GM18502 (cell line): Measurements from ENCODE around the gene GGTA1.
A peak's percentile ranks its signal among the peaks of the same experiment; 100 is the strongest.

Experiments
- ATAC-seq: cut with Tn5 transposase; IDR thresholded peaks from one replicate; pipeline ENCODE4 v1.9.1; 2021; ENCODE audit warnings: mild to moderate bottlenecking; ENCODE audit not compliant: unreplicated experiment, poor library complexity

Gene GGTA1

DNA sequence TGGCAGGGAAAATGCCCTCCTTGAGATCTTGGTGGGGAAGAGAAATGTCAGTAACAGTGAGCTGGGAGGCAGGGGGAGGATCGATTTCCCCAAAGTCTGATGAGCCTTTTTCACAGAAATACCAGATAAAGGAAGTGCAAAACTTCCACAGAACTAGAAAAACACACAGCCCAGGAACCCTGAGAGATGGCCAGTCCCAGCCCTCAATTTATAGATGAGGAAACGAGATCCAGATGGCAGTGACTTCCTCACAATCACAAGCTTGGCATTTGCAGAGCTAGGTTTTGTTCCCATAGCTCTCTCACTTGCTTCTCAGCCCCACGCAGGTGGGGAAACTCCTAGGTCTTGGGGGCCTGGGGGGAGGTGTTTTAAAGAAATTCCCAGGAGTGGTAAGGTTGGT lies 3.8 kb upstream of the GGTA1 start:
- no peak for ATAC-seq

DNA sequence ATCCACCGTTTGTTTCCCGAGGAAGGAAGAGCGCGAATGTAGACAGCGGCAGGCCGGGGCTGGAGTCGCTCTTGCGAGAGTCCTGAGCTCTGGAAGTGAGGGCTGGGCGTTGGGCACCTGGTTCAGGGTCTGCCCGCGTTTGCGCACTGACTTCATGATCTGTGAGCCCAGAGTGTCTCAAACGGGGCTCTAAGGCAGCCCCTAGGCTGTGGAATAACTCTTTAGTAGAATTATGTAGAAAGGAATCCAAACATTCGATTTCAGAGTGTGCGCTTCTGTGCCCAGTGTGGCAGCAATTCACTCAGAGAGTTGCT lies 478 bp upstream of the GGTA1 start:
- ATAC-seq, result no peak

DNA sequence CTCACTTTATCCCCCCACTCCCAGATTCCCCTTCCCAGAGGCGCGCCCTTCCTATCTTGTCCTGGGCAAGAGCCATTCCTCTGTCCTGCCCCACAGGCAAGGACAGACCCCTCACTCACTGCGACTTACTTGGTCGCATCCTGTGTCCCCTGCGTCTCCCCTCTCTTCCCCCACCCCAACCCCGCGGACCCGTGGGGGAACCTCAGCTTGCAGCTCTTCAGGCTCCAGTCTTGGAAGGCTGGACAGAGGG lies 542 bp downstream of the GGTA1 start:
- no peak for ATAC-seq

DNA sequence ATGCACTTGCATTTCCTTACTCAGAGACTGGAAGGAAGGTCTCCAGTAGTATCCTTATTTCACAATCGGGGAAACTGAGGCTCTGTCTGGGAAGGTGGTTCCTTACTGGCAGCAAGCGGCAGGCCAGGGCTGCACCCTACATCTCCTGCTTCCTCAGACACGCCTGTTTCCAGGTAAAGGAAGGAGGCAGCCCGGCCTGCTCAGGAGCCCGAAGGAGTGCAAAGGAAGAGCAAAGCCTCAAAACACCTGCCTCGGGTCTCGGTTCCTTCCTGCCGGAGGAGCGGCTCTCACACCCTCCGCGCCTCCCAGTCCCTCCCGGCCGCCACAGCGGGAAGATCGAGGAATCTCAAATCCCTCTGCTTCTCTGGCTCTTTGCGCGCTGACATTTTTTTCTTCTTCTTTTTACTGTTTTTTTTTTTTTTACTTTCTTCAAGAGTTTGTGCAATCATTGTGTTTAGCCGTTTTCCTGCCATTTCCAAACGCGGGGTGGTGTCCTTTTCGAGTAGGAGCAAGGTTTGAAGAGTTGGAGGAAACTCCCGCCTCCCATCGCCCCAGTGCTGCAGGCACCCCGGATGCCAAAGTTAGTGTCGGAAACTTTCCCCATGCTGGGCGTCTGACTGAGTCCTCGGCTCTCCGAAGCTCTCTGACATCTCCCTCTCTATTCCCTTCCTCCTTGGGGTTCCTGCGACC lies 1.0 kb downstream of the GGTA1 start:
- peak; percentile 21 for ATAC-seq

DNA sequence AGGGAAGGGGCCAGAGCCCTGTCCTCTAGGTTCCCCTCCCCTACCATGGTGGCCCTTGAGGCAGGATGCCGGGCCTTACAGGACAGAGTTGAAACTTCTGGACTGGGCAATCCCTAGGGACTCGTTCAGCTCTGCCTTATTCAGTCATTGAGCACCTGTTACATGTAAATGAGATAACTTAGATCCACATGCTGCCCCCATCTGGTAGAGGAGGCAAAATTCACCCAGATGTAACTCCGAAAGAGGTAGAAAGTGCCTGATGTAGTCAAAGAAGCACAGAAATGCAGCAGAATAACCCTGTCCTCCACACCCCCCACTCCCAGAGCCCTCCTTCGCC lies 1.5 kb downstream of the GGTA1 start:
- ATAC-seq, result peak; percentile 79

DNA sequence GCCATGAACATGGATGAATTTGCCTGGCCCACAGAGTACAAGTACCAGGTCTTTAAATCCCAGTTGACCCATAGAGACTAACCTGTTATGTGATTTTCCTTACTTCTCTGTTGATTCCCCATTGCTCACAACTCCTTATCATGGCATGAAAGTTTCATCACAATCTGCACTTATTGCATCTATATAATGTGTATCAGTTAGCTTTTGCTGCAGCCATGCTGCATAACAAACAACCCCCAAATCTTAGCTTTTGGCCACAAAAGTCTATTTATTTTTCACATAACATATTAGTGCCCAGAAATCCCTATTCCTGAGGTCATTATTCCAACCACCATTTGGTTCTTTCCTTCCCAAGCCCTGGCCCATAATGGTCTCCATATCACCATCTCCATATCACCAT lies 3.7 kb downstream of the GGTA1 start:
- no peak for ATAC-seq

DNA sequence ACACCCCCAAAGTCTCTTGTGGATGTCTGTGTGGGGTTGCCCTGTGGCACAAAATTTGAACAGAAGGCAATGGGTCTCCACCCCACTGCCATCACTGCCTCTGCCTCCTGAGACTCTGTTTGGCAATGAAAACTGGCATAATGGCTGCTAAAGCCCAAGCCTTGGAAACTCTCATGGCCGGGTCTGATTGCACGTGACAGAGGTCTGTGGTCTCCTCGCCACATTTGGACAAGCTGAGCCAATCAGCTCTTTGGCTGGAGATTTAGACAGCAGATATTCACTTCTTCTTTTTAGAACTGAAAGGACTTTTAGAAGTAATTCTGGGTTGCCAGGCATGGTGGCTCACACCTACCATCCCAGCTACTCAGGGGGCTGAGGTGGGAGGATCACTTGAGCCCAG lies 5.5 kb downstream of the GGTA1 start:
- no peak for ATAC-seq

DNA sequence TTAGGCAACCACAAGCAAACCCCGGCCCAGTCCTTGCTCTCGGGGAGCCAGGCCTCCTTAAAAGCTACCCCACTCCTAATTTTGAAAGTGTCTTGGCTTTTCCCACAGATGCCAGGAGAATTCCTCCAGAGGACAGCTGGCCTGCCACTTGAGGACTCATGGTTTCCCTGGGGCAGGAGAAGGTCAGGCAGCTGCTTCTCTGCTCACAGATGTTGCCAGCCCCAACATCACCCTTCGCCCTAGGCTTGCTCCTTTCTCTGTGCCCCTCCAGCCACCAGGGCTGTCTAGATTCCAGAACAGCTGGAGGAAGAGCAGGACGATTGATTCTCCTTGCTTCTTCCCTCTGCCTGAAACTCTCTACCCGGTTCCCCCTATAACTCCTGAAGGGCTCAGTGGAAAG lies 8.5 kb downstream of the GGTA1 start:
- no peak for ATAC-seq

DNA sequence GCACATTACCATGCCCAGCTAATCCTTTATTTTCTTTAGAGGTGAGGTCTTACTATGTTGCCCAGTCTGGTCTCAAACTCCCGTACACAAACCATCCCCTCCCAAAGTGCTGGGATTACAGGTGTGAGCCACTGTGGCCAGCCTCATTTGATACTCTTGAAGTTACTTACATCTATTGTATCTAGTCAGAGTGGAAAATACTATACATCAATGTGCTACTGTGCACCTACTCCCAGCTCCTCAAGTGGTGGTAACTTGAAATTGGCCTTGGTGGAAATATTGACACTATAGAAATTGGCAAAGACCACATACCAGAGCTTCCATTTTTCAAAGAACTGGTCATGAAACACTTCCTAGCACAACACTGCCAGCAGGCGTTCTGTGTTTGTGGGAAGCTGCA lies 10.3 kb downstream of the GGTA1 start:
- no peak for ATAC-seq

DNA sequence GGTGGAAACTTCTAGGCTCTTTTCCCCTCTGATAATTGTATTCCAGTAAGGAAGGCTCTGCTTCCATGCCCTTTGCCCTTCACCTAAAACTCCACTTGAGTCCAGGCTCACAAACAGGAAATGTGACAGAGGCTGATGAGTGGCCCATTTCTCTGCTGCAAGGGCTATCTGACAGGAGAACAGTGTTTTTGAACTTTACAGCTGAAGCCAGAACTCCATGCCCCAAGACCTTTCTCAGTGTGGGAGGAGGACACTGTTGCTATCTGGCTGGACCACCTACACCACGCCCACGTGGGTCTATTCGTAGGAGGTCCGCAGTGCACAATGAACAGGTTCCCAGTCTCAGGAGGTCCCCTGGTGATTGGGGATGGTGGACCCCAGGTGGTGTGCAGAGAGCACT lies 13.6 kb downstream of the GGTA1 start:
- ATAC-seq, result no peak

DNA sequence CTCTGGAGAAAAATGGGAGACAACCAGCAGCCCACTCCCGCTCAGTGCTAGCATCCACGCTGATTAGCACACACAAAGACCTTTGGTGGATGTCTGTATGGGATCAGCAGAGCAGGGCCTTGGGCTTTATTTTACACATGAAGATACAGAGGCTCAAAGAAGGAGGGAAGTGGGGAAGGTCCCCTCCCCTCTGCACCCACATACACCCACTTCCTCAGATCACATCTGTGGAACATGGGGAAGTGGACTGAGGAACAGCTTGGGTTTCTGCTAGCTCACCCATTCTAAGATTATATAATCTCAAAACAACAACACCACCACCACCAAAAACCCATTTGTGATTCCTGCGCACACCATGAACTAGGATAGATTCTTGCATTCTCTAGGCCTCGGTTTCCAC lies 14.0 kb downstream of the GGTA1 start:
- no peak for ATAC-seq

DNA sequence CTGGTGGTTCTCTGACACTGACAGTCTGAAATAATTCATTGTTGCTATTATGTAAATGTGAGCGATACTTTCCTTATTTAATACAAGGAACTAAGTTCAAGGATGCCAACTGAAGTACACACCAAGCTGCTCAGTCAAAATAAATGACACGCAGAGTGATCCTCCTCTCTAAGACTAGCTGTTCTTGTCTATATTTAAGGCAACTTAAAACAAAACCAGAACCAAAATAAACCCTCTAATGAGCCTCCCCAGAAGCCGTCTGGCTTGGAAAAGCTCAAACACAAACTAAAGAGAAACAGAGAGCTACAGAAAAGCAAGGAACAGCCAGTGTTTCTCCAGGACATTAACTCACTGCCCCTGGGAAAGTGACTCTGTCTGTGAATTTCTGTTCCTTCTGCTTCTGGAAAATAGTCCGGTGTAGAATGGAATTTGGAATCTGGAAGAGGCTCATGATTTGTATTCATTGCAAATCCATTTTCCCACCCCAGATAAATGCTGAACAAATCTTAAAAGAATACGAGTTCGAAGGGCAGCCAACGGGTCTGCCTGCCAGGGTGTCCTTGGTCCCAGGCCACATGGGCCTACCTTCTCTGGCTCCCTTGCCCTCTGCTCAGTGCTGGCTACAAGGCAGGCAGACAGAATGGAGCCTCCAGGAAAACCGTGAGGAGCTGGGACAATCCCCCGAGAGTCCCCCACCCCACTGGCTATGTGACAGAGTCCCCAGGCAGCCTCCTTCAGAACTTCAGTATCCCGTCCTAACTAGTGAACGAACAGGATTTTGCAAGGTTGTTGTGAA lies 14.8 kb downstream of the GGTA1 start:
- no peak for ATAC-seq

DNA sequence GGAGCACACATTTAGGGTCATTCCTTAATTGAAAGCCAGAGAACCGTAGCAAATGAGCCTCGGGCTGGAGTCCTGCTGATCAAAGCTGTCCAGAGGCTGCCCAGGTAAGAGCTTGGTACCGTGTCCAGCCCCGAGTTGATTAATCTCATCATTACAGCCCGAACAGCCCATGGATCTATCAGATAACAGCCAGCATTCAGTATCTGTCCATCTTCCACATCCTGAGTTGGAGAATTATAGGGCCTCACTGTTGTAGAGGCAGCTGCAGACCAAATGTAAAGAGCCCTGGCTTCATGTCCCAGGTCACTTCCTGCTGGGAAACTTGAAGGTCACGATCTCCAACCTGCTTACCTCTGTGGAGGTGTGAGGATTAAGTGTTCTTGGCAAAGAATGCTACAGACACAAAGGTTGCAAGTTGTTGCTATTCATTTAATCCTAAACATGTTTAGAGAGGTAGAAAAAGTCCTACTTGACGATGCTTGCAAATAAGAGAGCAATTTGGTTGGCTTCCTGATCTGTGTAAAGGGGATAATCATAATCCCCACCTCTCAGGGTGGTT lies 16.1 kb downstream of the GGTA1 start:
- no peak for ATAC-seq

DNA sequence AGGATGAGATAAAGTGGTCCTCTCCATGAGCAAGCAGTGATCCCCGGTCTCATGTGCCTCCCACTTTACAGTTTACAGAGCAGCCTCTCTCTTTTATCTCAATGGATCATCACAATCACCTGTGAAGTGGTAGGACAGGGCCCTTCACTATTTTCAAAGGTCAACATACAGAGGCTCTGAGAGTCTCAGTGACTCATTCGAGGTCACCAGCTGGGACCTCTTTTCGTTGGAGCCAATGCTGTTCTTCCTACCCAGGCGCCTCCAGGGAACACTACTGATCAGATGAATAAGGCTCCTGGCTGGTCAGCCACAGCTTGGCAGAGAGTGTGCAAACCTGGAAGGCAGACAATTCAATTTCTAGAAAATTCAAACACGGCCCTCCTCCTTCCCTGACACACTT lies 16.6 kb downstream of the GGTA1 start:
- no peak for ATAC-seq

DNA sequence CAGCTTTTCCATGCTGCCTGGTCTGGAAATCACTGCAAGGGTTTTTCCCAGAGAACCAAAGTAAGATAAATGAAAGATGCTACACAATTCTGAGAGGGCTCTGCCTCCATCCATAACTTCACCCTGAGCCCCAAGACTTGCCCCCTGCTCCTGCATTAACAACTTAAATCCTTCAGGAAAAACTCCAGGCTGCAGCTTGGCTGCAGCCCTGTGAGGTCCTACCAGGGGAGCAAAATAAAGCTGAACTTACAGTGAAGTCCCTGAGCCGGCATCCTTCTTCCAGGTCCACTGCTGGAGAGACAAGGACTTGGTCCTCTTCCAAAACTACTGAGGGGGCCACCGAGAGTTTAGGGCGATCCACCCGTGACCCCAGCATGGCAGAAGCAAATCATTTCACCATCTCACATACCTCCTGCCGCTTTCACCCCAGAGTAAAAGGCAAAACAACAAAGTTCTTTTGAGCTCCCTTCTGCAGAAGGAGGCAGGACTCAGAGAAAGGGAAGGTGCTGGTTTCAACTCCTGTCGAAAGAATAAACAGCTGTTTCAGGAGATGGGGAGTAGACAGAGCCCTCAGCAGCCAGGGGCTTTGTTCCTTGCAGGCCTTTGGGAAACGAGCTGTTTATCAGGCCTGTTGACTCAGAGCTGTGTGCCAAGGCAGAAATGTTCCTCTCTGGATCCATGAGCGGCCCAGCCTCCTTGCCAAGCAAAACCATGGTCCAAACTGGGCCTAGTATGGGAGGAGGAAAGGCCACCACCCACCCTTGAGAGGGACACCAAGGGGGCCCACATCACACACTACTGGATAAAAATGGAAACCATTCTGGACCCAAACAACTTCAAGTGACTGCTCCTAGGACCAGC lies 20.6 kb downstream of the GGTA1 start:
- ATAC-seq, result no peak

DNA sequence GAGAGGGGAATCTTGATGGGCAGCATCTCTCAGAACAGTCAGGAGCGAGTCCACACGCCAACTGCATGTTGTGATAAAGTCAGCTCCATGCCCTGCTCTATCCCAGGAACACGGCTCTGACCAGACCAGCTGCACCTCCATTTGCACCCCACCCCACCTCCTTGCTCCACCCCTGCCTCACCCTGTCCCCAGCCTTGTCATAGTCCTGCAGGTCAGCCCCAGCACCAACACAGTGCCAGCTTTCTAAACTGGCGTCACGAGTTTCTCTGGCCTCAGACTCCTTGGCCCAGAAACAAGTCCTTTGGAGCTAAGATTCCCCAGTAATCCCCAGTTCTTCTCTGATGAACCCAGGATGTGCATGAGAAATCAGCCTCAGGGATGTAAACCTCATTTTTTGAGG lies 23.5 kb downstream of the GGTA1 start:
- no peak for ATAC-seq

DNA sequence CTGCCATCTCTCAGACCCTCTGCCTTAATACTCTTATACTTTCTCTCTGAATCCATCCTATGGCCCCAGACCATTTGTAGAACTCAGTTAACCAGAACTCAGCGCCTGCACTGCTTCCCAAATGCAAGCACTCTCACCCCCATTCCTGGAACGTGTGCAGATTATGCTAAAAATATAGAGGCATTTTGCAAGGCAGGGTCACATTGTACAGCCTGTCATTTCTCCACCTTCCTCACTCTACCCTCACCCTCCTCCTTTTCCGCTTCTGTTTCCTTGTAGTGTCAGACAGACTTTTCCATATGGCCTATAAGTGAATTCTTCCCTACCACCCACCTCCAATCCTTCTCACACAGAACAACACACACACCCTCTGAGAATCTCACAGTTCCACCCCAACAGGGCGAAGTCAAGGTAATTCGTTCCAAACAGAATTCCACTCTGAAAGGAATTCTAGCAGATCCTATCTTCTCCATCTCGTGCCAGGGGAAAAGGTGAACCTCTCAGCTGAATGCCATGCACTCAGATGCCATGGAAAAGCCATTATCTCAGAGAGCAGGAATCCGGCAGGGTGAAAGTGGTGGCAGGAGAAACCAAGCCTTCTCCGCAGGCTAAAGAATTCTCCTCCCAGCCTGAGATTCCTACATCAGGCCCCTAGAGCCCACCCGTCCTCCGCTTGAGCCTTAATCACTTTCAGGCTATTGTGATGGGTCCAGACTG lies 25.3 kb downstream of the GGTA1 start:
- no peak for ATAC-seq

DNA sequence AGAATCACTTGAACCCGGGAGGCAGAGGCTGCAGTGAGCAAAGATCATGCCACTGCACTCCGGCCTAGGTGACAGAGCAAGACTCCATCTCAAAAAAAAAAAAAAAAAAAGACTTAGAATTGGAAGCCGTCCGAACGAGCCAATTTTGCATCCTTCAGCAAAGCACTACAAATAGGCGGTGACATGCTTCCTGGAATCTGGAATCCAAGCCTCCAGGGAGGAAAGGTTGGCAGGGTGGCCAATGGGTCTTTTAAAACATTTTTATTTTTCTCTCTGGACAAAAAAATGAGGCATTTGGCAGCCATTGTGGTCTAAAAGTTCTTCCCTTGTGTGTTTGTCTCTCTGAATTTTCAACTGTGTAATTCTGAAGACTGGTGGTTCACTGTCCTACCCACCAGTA lies 26.4 kb downstream of the GGTA1 start:
- no peak for ATAC-seq

DNA sequence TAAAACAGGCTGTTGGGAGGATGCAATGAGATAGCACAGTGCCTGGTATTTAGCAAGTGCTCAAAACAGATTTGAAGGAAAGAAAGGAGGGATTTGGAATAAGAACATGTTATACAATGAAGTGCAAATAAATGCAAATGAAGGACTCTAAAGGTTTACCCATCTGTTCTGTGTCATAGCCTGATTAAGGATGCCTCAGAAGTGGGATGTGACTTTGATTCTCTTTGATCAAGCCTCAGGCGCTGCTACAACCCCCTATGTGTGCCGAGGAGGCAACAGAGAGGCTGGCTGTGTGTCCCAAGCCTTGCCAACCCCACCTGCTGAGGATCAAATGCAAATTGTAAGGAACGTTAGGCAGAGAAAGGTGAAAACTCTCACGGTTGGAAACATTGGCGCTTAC lies 27.2 kb downstream of the GGTA1 start:
- no peak for ATAC-seq

DNA sequence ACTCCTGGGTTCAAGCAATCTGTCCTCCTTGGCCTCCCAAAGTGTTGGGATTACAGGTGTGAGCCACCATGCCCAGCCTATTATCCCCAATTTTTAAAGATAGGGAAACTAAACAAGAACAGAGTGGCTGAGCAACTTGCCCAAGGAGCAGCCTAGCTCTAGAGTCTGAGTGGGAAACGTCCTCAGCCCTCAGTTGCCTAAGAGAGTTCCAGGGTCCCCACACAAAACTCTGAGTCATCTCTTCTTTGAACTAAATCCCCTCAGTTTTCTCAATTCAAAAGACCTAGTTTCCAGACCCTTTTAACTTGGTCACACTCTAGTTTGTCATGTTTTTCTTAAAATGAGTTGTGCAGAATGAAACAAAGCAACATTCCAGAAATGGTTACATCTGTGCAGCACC lies 33.5 kb downstream of the GGTA1 start:
- no peak for ATAC-seq

DNA sequence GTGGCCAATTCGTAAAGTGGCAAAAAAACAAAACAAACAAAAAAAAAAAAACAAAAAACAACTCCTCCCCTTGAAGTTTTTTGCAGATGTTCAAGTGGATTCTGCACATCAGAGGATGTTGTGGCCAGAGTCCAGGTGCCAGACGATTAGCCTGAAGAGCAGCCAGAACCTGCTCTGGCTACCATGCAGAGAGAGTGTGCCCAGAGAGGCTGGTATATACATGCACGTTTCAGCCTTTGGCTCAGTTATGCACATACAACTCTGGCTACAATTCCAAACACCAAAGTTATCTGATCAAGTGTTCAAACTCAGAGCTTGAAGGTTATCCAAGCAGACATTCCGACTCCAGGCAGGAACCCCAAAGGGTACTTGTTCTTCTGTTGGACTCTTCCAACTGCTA lies 34.7 kb downstream of the GGTA1 start:
- ATAC-seq, result no peak
